ENCODE data around the gene PRELP.

DNA sequence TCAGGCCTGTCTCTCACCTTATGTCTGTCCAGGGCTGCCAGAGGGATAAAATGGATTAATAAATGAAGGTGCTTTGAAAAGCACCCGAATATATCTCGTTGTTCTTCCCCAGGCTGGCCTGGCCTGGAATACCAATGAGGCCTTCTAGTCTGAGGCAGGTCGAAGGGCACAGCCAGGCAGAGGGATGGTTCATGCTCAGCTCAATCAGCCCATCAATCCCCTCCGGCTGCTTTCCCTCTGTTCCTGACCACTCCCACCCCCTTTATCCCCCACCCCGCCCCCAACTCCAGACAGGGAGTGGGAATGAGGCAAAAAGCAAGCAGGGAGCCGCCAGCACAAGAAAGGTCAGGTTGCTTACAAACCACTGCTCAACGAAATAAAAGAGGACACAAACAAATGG lies 40.0 kb upstream of the PRELP start:
- TF ChIP-seq POLR2A (IDR thresholded peaks at IDR 0.05) = no peak
- TF ChIP-seq, protein P1, sequence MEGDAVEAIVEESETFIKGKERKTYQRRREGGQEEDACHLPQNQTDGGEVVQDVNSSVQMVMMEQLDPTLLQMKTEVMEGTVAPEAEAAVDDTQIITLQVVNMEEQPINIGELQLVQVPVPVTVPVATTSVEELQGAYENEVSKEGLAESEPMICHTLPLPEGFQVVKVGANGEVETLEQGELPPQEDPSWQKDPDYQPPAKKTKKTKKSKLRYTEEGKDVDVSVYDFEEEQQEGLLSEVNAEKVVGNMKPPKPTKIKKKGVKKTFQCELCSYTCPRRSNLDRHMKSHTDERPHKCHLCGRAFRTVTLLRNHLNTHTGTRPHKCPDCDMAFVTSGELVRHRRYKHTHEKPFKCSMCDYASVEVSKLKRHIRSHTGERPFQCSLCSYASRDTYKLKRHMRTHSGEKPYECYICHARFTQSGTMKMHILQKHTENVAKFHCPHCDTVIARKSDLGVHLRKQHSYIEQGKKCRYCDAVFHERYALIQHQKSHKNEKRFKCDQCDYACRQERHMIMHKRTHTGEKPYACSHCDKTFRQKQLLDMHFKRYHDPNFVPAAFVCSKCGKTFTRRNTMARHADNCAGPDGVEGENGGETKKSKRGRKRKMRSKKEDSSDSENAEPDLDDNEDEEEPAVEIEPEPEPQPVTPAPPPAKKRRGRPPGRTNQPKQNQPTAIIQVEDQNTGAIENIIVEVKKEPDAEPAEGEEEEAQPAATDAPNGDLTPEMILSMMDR (IDR thresholded peaks at IDR 0.05) = no peak

Measured in breast epithelium (tissue), 3 donors.